Measurements from ENCODE around the gene CRIP3.

Gene CRIP3

GRCh38 chr6:43310134-43310533 lies 1.5 kb upstream of the CRIP3 start:
- DNase-seq (ENCODE audit: extremely low spot score), result no peak
- ChIA-PET POLR2A (no interaction called here), CTCF (interaction anchor here (1.1 to 2.9 kb wide), 2 partner anchors 12 to 27 kb away, joined by 5 to 33 read pairs; no protein-coding TSS in a partner anchor)
- TF ChIP-seq CTCF (IDR thresholded peaks at IDR 0.05; ENCODE audit: control extremely low read depth, extremely low read depth, low read depth, missing control alignments), result no peak

DNA sequence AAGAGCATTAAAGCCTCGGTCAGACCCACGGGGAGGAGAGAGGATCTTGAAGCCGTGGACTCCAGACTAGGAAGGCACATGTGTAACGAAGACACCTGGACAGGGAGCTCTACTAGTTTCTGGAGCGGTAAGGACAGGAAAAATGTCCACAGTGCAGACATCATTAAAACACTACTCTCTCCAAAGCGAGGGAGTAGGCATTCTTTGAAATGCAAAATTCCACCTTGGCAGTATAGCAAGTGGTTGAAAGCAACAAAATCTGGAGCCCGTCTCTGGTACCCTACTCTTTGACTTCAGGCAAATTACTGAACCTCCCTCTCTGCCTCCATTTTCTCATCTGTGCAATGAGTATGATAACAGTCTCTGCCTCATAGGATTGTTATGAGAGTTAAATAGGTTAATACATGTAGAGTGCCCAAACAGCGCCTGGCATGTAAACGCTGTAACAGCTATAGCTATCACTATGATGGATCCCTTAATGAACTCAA lies 408 bp upstream of the CRIP3 start:
- POLR2A ChIA-PET, result no interaction called here
- TF ChIP-seq CTCF (IDR thresholded peaks at IDR 0.05; ENCODE audit: control extremely low read depth, extremely low read depth, low read depth, missing control alignments), result no peak
- DNase-seq (ENCODE audit: extremely low spot score), result no peak
- CTCF ChIA-PET, result interaction anchor here (0.9 to 4.0 kb wide), 16 partner anchors 9 to 198 kb away, joined by 3 to 33 read pairs (median 5); partner anchors contain the start of genes SLC22A7 and ZNF318

- DNase-seq (ENCODE audit: extremely low spot score), result no peak
- POLR2A ChIA-PET, result no interaction called here
- TF ChIP-seq CTCF (IDR thresholded peaks at IDR 0.05; ENCODE audit: control extremely low read depth, extremely low read depth, low read depth, missing control alignments), result no peak
- CTCF ChIA-PET, result interaction anchor here (0.8 to 4.0 kb wide), 16 partner anchors 11 to 200 kb away, joined by 3 to 33 read pairs (median 4); partner anchors contain the start of genes SLC22A7 and ZNF318
Observed at GRCh38 chr6:43307451-43308100, 1.1 kb downstream of the CRIP3 start.

DNA sequence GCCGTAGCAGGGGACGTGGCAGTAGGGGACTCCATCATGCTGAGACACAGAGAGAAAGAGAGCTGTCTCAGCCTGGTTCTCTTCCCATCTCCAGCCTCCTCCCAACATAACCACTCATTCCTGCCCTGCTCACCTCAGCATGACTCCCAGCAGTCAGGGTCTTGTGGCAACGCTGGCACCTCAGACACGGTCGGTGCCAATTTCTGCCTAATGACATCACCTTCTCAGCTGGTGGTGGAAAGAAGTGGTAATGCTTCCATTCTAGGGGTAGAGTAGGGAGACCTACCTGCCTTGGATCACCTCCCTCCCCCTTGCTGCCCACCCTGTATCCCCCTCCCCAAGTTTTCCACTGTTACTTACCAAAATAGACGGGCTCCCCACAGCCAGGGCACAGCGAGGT lies 2.5 kb downstream of the CRIP3 start:
- ChIA-PET CTCF (interaction anchor here (3.3 to 4.0 kb wide), 2 partner anchors 10 to 23 kb away, joined by 13 to 24 read pairs; partner anchors contain the start of gene SLC22A7), POLR2A (no interaction called here)
- TF ChIP-seq CTCF (IDR thresholded peaks at IDR 0.05; ENCODE audit: control extremely low read depth, extremely low read depth, low read depth, missing control alignments), result no peak
- no peak for DNase-seq (ENCODE audit: extremely low spot score)

DNA sequence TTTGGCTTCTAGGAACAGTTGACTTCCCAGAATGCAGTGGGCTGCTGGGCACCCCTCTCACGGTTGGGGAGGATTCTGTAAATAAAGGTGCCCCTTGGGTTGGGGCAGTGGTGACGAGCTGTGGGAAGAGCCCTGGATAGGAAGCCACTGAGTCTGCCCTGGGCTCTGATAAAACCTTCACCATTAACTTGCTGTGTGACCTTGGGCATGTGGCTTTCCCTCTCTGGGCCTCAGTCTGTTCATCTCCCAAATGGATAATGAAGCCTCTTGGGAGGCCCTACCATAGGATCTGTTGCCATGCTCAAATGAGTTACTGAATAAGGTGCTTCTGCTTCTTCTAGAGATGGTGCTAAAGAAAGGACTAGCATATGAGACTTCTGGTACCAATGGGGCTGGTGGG lies 3.7 kb downstream of the CRIP3 start:
- no peak for DNase-seq (ENCODE audit: extremely low spot score)
- CTCF ChIA-PET, result interaction anchor here (1.5 kb wide), 1 partner anchor 16 kb away, joined by 3 read pairs; no protein-coding TSS in a partner anchor
- no peak for TF ChIP-seq CTCF (IDR thresholded peaks at IDR 0.05; ENCODE audit: control extremely low read depth, extremely low read depth, low read depth, missing control alignments)
- POLR2A ChIA-PET, result no interaction called here

GRCh38 chr6:43304361-43304760 lies 4.3 kb downstream of the CRIP3 start:
- DNase-seq (ENCODE audit: extremely low spot score), result no peak
- ChIA-PET CTCF (interaction anchor here (1.5 kb wide), 1 partner anchor 16 kb away, joined by 3 read pairs; no protein-coding TSS in a partner anchor), POLR2A (no interaction called here)
- TF ChIP-seq CTCF (IDR thresholded peaks at IDR 0.05; ENCODE audit: control extremely low read depth, extremely low read depth, low read depth, missing control alignments), result no peak
